A549 treated with ZK216348 at 1 μM for 4 hours (cell line): ENCODE measurements around the gene SCAANT1. TPM values are rescaled to one million over a fixed set of nuclear protein-coding genes. Genes with fewer than 3 reads are reported as not detected.

Experiments used
- total RNA-seq: library from RNA; stranded (reverse); fragments of 200-300 nt; extraction: Qiagen RNA extraction; gene quantifications from 5 replicates; pipeline ENCODE4 v1.2.3, GENCODE V29; 2022; ENCODE audit warnings: low read depth

Gene SCAANT1
- total RNA-seq = not detected in 5 replicates

GRCh38 chr3:63911873-63912767 is at the start of gene SCAANT1:
Gene SCAANT1 (minus strand): TSS chr3:63912383.

GRCh38 chr3:63863150-63864007 is 48.8 kb downstream of the SCAANT1 start, which contains the start of the genes ATXN7 and THOC7:
Gene ATXN7 (plus strand): TSS chr3:63863867. CDS start chr3:63912599, 48,732 bp downstream.
Gene THOC7 (minus strand): TSS chr3:63863805. CDS start chr3:63863790, 15 bp downstream.

Other genes with a start within 250 kb of the SCAANT1 start
- gene C3orf49, start 93.1 kb downstream of the SCAANT1 start, total RNA-seq = not detected in 5 replicates
- 53.1 to 102 TPM (median 56.5 TPM) in 5 replicates for gene THOC7, start 48.6 kb downstream of the SCAANT1 start, total RNA-seq
- 3.0 to 6.9 TPM (median 5.2 TPM) in 5 replicates for gene ATXN7, start 48.5 kb downstream of the SCAANT1 start, total RNA-seq
- 74.5 to 98.9 TPM (median 77.5 TPM) in 5 replicates for gene PSMD6, start 111.1 kb upstream of the SCAANT1 start, total RNA-seq